GM19238 (cell line): Measurements from ENCODE around the gene TUBAL3.

Experiments
- DNase-seq: peaks from one replicate; pipeline ENCODE4 v3.0.0; 2011; ENCODE audit warnings: low spot score; ENCODE audit not compliant: insufficient read length

The TUBAL3 gene

DNA sequence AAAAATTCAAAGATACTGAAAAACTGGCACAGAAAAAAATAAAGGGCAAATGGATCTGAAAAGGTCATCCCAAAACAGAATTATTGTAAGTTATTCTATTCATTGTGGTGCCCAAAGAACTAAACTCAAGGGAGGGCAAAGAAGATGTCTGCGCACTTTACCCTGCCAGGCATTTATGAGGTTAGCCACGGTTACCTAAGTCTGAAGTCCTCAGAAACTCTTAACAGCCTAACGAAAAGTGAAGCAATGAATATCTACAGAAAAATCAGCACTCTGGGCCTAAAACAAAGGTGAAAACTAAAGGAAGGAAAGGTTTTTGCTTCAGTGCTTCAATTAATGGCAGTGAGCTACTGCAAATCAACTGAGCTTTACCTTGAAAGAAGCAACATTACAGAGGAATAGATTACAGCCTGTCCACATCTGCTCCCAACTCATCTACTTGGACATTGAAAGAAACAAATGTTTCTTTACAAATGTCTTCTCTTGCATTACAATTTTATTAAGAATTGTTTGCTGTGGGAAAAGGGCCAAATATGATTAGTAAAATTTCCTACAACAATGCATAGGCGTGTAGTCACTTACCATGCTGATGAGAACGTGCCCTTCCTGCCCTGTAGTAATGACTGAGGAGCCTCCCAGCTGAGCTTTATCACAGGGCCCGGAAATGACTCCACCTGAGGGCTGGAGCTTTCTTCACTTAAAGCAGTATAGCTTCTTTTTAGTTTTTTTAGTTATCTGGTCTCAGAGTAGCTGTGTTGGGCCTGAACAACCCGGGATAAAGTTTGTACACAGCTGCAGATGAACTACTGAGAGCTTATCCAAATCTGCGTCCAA lies at the start of gene TUBAL3:
Gene TUBAL3 (minus strand): TSS at position 621 of the 834 bp plus-strand sequence. CDS start 36 bp downstream, at position 585.
- no peak for DNase-seq

- no peak for DNase-seq
Observed at GRCh38 chr10:5453749-5454489, 49.3 kb upstream of the TUBAL3 start.

DNA sequence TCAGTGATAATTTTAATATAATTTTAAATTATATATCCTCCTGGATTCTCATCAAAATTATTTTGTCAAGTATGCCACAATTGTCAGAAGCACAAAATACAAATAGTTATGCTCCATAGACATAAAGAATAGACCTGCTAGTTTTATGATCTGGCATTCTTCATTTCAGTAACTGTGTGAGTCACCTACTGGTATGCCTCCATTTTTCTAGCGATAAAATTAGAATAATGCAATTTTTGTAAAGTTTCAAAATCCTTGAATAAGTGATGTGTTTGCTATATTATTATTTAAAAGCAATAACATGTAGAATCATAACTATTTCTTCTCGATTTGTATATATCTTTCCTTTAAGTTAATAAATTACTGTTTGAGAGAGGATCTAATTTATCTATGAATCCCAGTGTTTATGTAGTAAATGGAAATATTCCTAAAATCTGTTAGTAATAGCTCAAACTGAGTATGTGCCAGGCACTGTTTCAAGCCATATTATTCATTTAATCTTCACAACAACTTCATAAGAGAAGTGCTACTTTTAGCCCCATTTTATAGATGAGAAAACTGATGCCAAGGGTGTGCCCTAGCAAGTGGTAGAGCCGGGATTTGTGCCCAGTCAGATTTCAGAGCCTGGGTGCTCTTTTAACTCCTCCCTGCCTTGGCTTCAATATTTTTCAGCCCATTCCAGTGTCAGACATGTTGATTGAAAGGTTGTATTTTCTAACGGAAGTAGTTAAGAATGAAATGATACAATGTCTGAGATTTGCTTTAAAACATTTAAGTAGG lies 46.2 kb upstream of the TUBAL3 start:
- no peak for DNase-seq

DNA sequence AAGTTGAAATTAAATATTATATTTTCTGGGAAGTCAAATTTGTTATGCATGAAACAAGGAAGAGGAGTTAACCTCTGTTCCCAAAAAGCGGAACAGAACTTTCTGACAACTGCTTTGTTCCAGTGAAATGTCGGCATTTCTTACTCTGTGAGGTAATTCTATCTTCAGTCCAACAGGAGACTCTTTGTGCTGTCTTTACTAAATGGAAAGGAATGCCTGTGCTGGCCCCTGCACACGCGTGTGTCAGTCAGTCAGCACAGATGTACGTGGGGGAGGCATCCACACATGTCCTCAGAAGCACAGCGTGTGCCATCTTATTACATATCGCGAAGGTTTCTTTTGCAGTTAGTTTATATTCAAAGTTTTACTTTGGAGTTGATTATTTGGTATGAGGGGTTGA lies 45.2 kb upstream of the TUBAL3 start:
- DNase-seq = no peak

- DNase-seq = no peak
Observed at GRCh38 chr10:5449227-5449626, 44.6 kb upstream of the TUBAL3 start.

GRCh38 chr10:5448333-5449001 lies 43.8 kb upstream of the TUBAL3 start:
- DNase-seq = no peak

DNA sequence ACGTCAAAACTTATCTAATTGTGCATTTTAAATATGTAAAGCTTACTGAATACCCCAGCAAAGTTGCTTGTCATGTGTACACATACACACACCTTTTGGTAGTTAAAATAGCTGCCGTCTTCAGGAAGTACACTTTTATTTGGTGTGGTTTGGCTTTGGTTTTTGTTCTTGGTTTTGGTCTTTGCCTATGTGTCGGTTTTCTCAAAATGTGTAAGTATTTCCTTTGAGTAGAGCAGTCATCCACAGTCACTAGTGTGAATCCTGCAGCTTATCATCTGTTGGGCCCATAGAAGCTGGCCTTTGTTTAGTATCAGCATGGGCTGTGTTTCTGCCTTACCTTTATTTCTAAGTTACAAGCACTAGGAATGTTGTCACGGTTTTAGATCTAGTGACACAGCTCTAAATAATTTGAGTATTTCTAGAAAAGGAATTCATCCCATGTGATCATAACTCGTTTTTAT lies 43.0 kb upstream of the TUBAL3 start:
- no peak for DNase-seq

- DNase-seq = no peak
Observed at GRCh38 chr10:5447056-5447455, 42.4 kb upstream of the TUBAL3 start.

- no peak for DNase-seq
Observed at GRCh38 chr10:5446390-5446926, 41.8 kb upstream of the TUBAL3 start.

DNA sequence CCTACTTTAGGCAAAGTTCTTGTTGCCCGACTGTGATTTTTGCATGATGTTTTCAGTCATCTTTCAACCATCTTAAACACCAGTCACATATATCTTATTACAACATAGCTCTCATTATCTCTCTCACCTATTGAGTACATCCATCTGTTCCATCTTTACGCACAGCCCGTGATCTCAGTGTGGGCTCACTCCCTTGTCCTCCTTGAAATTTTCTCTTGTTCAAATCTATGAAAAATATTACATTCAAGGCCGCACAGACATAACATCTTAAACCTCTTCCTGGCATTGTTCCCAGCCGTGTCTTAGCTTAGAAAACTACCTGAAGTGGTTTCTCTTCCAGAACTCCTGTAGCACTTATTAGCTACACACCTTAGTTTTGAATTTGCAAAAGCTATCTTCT lies 40.4 kb upstream of the TUBAL3 start:
- DNase-seq = no peak

GRCh38 chr10:5443429-5443828 lies 38.8 kb upstream of the TUBAL3 start:
- peak; percentile 23 for DNase-seq

- DNase-seq = no peak
Observed at GRCh38 chr10:5442990-5443370, 38.4 kb upstream of the TUBAL3 start.

DNA sequence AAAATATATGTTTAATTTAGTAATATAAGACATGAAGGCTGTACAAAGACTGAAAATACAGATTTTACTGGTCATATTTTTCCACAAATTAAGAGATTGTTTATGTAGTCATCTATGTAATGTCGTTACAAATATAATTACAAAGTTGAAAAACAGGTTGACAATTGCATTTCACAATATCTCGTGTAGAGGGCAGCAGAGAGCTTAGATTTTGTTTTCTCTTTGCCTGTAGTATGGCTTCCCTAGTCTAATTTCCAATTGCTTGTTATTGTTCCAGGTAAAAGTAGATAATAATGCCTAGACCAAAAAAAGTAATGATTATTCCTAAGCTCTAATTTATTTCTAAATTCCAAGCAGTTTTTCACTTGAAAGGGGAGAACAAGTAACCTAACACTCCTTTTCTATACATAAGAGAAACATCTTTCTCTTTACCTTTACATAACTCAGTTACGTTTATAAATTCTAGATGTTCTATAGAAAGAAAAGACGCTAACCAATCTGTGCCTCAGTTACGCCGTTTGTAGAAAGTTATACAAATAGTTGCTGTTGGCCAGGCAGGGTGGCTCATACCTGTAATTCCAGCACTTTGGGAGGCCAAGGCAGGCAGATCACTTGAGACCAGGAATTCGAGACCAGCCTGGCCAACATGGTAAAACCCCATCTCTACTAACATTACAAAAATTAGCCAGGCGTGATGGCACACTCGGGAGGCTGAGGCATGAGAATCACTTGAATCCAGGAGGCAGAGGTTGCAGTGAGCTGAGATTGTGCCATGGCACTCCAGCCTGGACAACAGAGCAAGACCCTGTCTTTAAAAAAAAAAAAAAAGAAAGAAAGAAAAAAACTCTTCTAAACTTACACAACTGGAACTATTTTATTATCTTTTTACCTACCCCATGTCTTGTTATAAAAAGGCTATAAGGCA lies 37.7 kb upstream of the TUBAL3 start:
- no peak for DNase-seq

DNA sequence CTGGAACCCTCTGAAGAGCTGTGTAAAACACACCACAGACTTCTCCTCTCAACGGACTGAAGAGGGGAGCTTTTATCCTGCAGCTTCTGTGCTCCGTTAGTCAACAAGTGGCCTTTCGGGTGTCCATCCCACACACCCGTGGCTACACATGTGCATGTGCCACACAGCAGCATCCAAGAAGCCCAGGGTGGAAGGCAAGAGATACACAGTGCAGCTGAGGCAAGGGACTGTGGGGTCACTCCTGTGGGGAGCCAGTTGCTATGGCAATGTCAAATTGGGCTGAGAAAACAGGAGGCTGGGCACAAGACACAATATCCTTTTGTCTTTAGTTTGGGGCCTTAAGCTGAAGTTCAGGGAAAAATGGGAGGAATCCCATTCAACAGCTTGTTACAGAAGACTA lies 36.5 kb upstream of the TUBAL3 start:
- DNase-seq = no peak

- DNase-seq = no peak
Observed at GRCh38 chr10:5440206-5440605, 35.6 kb upstream of the TUBAL3 start.

GRCh38 chr10:5435328-5435727 lies 30.7 kb upstream of the TUBAL3 start:
- DNase-seq = no peak

GRCh38 chr10:5434017-5434753 lies 29.6 kb upstream of the TUBAL3 start:
- DNase-seq = no peak

- DNase-seq = no peak
Observed at GRCh38 chr10:5433182-5433581, 28.6 kb upstream of the TUBAL3 start.

DNA sequence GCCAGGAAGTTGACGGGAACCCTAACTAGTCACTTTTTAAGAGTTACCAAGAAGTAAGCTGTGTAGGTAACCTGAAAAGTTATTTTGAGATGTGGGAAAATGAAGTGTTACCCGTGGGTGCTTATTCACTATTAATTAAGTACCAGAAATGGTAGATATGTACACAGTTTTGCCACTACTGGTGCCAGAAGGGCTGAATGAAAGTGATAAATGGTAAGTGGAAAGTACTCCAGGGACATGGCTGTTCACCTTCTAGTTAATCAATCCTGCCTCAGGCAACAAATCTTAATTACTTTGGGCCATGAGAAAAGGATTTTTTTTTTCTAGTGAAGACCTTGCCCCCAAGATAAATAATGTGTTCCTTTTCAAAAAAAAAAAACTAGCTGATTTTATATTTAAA lies 23.5 kb upstream of the TUBAL3 start:
- no peak for DNase-seq
